Neural crest cell (in vitro differentiated cells): ENCODE results near the gene ADCK1. TPM values are rescaled to one million over a fixed set of nuclear protein-coding genes. Genes with fewer than 3 reads are reported as not detected.
"Not testable (repeated sequence)": the region's sequence is repeated elsewhere in the genome, so short reads cannot be mapped to it uniquely, and the experiment has no call there.

Experiments used
- DNase-seq: peaks from one replicate; pipeline ENCODE4 v3.0.0; 2021; ENCODE audit warnings: low read depth, mixed read lengths, low spot score
- H3K27ac Mint-ChIP-seq: one replicate; pipeline ENCODE4 v1.8.0; 2021; ENCODE audit warnings: mild to moderate bottlenecking, mixed read lengths; ENCODE audit not compliant: unreplicated experiment
- H3K27me3 Mint-ChIP-seq: 2 replicates; pipeline ENCODE4 v1.8.0; 2021; ENCODE audit warnings: low read depth, mild to moderate bottlenecking, mixed read lengths
- H3K36me3 Mint-ChIP-seq: 2 replicates; pipeline ENCODE4 v1.8.0; 2021; ENCODE audit warnings: low read depth, mild to moderate bottlenecking, mixed read lengths
- H3K4me1 Mint-ChIP-seq: 2 replicates; pipeline ENCODE4 v1.8.0; 2021; ENCODE audit warnings: mixed read lengths
- H3K4me3 Mint-ChIP-seq: one replicate; pipeline ENCODE4 v1.8.0; 2021; ENCODE audit warnings: mild to moderate bottlenecking, mixed read lengths
- H3K9me3 Mint-ChIP-seq: 2 replicates; pipeline ENCODE4 v1.8.0; 2021; ENCODE audit warnings: mixed read lengths
- CTCF ChIP-seq: fragments of 200-600 bp; sonication (generic); conservative IDR thresholded peaks from 2 replicates; pipeline ENCODE4 v1.5.0; 2021; ENCODE audit warnings: antibody characterized with exemption, mild to moderate bottlenecking
- total RNA-seq: library from RNA; stranded (reverse); gene quantifications from 2 replicates; pipeline ENCODE4 v1.2.1, GENCODE V29; 2021

ADCK1 gene
- total RNA-seq, 1 donor from 2014 or later = 9.0 TPM

GRCh38 chr14:77950371-77951063, 150.6 kb downstream of the ADCK1 start:
- no peak for TF ChIP-seq CTCF
- Mint-ChIP-seq H3K27ac (no peak overlapping the region), H3K9me3 (peaks cover 7% of the 10 kb centered on the region), H3K36me3 (peaks cover 7% of the 10 kb centered on the region), H3K4me3 (no peak overlapping the region), H3K27me3 (no peaks in the 10 kb centered on the region), H3K4me1 (no peaks in the 10 kb centered on the region)
- no peak for DNase-seq

GRCh38 chr14:77955816-77956484, 156.0 kb downstream of the ADCK1 start:
- H3K4me3 Mint-ChIP-seq = no peak overlapping the region
- H3K36me3 Mint-ChIP-seq = no peaks in the 10 kb centered on the region
- no peak for TF ChIP-seq CTCF
- H3K9me3 Mint-ChIP-seq = peaks cover 3% of the 10 kb centered on the region
- no peaks in the 10 kb centered on the region for H3K4me1 Mint-ChIP-seq
- peaks cover 14% of the 10 kb centered on the region for H3K27me3 Mint-ChIP-seq
- no peak for DNase-seq
- peak overlapping the region; percentile 31 for H3K27ac Mint-ChIP-seq

DNA sequence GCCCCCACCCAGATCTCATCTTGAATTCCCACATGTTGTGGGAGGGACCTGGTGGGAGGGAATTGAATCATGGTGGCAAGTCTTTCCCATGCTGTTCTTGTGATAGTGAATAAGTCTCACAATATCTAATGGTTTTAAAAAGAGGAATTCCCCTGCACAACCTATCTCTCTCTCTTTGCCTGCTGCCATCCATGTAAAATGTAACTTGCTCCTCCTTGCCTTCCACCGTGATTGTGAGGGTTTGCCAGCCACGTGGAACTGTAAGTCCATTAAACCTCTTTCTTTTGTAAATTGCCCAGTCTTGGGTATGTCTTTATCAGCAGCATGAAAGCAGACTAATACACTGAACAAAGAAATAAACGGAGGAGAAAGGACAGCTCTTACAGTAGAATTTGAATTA, 159.8 kb downstream of the ADCK1 start:
- DNase-seq, H3K36me3 Mint-ChIP-seq, H3K4me1 Mint-ChIP-seq, H3K9me3 Mint-ChIP-seq, H3K4me3 Mint-ChIP-seq, H3K27ac Mint-ChIP-seq: not testable (repeated sequence)
- H3K27me3 Mint-ChIP-seq = peaks cover 14% of the 10 kb centered on the region

- Mint-ChIP-seq H3K36me3 (no peaks in the 10 kb centered on the region), H3K27ac (peak overlapping the region; percentile 43), H3K9me3 (peaks cover 3% of the 10 kb centered on the region), H3K27me3 (peaks cover 11% of the 10 kb centered on the region), H3K4me1 (peaks cover 3% of the 10 kb centered on the region), H3K4me3 (no peak overlapping the region)
- no peak for TF ChIP-seq CTCF
- DNase-seq = no peak
These were observed 162.1 kb downstream of the ADCK1 start for GRCh38 chr14:77961847-77962580.

DNA sequence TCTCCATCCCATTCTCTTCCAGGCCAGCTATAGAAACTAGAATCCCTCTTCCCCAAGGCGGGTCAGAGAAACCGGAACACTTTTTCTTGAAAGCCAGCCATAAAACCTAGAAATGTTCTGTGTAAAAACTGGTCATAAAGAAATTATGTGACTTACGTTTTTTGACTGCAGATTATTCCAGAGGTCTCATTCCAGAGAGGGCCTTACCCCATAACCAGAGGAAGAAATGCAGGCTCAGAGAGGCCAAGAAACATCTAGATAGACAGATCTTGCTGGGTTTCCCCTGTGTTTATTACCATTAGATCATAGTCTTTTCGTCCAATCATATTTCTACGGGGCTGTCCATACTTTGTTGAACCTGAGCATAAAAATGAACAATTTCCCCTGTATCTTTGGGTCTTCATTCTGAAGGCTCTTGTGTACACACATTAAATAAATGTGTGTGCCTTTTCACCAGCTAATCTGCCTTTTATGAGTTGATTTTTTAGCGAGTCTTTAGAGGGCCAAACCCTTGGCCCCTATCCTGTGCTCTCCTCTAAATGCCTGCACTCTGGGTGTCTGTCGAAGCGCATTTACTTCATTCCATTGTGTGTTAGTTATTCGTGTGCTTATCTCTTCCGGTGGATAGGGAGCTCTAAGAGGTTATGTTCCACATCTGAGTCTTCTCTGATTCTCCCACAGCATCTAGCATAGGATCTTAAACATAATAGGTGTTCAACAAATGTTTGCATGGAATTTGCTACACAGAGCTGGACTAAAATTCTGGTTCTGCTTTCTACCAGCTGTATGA, 163.0 kb downstream of the ADCK1 start:
- Mint-ChIP-seq H3K27me3 (peaks cover 13% of the 10 kb centered on the region), H3K36me3 (no peaks in the 10 kb centered on the region), H3K9me3 (peaks cover 3% of the 10 kb centered on the region), H3K27ac (no peak overlapping the region), H3K4me1 (peaks cover 3% of the 10 kb centered on the region), H3K4me3 (no peak overlapping the region)
- DNase-seq = no peak
- TF ChIP-seq CTCF = no peak
